ENCODE data around the gene ANKRD60.

Gene ANKRD60

DNA sequence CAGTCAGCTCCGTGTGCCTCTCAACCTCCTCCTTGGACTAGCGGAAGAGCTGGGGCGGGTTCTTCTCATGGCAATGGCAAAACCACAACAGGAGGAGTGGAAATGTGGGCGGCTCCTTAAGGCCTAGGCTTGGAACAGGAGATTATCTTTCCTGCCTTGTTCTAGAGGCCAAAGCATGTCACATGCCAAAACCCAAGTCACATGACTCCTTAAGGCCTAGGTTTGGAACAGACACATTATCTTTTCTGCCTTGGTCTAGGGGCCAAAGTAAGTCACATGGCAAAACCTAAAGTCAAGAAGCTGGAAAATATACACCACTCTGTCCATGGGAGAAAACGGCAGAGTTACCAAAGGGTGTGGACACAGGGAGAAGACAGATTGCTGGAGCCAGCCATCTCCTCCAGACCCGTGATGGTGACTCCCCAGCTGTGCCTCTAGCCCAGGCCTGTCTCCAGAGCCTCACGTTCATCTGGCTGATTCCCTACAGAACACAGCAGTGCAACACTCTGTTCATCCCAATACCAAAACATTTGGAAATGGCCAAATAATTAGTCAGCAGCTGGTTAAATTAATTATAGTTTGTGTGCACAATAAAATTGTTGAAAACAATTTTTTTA lies 34.2 kb downstream of the ANKRD60 start:
- DNase-seq (ENCODE audit: low read depth), result peak; percentile 11

DNA sequence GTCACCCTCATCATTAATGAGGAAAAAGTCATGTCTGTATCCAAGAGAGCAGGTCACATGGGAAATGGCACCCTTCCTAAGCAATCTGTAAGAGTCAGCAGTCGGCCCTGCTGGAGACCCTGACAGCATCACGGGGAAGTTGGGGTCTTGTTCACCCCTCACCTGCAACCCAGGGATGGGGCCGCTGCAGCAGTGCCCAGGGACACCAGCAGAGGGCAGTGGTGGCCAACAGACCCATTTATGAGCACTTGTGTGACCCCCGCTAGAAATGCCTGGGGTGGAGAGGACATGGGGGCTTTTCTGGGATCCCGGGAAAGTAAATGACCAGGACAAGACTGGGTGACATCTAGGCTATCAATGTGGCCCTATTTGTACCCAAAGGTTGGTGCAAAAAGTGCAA lies 35.9 kb downstream of the ANKRD60 start:
- no peak for DNase-seq (ENCODE audit: low read depth)

DNA sequence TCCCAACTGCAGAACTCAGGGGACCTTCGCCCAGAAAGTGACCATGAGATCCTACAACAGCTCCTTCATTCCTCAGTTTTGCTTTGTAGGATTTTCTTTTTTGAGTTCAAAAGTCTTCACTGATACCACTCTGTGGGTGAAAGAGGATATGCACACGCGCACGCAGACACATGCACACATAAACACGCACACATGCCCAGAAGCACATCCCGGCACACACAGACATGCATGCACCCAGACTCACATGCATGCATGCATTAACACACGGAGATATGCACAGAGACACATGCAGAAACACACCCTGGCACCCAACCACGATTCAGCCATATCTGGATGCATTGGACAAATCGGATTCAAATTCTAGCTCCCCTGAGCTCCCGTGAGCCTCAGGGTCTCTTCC lies 36.4 kb downstream of the ANKRD60 start:
- no peak for DNase-seq (ENCODE audit: low read depth)

DNA sequence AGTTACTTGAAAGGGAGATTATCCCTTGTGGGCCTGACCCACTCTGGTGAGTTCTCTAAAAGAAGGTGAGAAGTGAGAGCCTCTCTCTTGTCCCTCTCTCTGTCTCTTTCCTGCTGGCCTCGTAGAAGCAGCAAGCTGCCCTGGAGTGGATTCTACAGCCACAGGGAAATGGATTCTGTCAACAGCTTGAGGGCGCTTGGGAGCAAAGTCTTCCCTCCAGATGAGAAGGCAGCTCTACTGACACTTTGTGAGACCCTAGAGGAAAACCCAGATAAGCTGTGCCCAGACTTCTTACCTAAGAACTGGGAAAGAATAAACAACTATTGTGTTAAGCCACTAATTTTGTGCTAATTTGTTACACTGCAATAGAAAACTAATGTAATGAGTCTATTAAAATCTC lies 39.9 kb downstream of the ANKRD60 start:
- DNase-seq (ENCODE audit: low read depth), result no peak

DNA sequence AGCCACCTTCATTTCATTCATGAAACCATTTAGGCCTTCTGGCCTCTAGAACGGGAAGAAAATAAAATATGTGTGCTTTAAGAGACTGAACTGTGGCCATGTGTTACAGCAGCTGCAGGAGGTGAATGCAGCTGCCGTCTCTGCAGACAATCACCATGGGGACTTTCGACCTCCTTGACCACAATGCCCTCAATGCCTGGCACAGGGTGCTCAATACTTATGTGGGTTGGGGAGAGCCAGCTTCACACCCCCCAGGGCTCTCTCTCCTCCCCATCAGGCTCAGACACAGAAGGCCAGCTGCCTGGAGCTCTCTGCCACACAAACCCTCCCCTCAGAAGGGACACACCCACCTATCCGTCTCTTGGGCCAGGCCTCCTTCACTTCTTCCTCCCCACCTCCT lies 43.5 kb downstream of the ANKRD60 start:
- no peak for DNase-seq (ENCODE audit: low read depth)

GRCh38 chr20:58184063-58184462 lies 44.4 kb downstream of the ANKRD60 start:
- no peak for DNase-seq (ENCODE audit: low read depth)

DNA sequence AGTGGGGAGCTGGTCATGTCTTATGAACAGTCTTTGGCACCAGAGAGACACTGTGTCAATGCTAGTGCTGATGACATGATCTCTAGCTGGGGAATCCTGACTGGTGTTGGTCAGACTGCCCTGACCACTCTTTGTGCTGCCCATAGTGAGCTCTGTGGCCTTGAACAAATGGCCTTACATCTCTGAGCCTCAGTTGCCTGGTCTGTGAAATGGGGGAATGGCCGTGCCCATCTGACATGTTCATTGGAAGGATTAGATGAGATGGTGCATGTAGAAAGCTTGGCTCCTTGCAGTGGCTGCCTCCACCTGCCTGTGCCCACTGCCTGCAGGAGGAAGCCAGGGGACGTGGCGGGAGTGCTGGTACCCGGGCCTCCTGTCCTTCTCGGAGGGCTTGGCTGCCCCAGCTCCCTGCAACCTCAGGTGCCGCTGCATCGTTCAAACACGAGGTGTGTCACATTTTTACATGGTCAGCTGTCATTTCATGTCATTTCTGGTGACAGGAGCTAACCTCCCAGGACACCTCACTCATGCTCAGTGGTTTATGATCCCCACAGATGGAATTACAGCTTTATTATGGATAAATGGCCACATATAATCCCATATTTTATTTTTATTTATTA lies 45.8 kb downstream of the ANKRD60 start:
- DNase-seq (ENCODE audit: low read depth), result no peak

DNA sequence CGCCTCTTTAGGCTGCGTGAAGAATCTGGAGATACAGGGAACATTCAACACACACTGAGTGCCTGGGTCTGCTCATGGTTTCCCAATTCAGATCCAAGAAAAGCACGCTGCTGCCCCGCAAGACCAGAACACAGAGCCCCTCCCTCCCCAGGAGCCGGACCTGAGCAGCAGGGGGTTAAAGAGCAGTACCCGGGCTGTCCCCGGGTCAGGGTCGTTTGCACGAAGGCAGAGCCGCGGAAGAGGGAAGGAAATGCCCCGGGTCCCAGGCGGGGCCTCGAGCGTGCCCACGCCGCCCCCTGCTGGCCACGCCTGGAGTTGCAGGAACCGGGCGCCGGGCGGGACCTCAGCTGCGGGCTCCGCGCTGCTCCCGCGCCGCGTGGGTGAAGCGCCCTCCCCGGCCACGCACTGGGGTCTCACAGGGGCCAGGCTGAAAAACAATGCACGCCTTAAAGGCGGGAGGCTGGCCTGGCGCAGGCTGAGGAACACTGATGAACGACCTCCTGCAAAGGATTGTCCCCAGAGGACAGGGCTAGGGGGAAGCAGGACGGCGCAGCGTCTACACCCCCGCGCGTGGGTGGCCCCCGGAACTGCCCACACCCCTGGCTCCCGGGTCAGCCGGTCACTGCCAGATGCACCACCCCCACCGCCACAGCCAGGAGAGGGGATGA lies 48.9 kb downstream of the ANKRD60 start:
- peak; percentile 8 for DNase-seq (ENCODE audit: low read depth)

DNA sequence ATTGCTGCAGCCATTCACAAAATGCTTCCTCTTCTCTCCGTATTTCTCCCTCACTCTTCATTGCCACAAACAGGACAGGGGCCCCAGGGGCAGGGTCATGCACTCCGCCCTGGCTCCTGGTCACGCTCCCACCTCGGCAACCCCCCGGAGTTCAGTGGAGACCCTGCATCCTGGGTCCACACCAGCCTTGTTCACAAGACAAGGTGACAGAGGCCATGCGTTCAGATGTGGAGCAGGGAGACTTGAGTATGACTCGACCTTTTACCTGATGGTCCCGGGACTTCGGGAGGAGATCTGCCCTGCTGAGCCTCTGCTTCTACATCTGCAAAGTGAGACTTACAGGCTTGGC lies 49.4 kb downstream of the ANKRD60 start:
- DNase-seq (ENCODE audit: low read depth), result no peak

DNA sequence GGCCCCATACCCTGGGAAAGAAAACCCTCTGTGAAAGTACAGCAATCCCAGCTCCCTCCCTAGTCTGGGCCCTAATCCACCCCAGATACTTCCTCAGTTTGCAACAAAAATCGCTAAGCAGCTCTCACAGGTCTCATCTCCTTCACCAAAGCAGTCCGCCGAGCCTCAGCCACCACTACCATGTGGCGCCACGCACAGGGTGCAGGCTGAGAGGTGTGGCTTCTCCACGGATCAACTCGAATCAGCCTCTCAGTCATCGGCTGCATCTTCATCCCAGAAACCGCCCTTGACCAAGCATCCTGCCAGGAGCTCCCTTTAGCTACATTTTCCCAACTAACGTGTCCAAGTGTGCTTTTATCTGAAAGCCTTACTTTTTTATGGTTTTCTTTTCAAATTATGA lies 50.7 kb downstream of the ANKRD60 start:
- no peak for DNase-seq (ENCODE audit: low read depth)

DNA sequence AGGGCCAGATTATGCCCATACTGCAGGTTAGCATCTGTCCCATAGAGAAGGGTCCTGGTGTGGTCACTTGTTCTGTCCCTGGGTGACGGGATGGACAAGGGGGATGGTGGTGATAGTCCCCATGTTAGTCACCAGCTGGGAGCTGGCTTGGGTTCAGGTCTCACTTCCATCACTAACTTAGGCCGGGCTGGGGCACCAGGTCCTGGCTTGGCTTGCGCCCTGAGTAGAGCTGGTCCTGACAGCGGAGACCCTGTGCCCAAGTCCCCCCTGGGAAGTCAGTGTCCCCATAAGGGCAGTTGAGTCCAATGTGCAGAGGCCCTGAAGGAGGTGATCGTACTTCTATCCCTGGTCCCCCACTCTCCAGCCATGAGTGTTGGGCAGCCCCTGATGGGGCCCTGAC lies 52.6 kb downstream of the ANKRD60 start:
- no peak for DNase-seq (ENCODE audit: low read depth)

DNA sequence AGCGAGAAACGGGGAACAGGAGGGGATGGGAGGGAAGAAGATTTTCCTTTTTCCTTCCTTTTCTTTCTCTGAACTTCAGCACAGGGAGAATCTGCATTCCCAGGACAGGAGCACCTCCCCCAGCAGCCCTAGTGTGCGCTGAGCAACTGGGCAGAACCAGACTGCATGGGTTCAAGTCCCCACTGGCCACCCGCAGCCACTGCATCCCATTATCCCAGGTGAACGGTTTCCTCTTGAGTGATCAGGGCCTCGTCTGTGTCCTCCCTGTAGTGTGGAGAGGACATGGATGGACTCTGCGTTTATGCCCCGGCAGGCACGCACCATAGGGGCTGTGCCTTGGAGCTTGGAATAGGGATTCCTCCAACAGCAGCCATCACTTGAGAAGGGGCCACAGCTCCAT lies 53.0 kb downstream of the ANKRD60 start:
- no peak for DNase-seq (ENCODE audit: low read depth)

DNA sequence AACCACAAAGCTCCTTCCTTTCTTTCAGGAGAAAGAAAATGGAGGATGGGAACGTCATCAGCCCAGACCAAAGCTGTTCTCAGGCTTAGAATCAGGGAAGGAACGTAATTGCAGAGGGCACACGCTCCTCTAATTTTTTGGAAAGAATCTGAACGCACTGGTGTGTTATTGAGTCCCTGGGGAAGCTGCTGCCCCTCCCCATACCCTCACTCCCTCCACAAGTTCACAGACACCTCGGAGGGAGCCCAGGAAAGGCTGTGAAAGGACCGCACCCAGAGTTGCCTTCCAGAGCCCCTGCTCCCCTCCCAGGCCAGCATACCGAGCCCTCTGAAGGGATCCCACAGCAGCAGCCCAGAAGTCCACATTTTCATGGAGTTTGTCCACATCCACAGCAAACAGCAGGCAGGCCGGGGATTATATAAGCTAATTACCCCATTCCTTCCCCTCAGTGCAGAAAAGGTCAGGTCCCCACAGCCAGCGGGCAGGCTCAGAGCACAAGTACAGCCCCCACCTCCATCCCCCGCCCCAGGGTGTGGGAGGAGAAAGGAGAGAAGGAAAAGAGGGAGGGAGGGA lies 53.7 kb downstream of the ANKRD60 start:
- DNase-seq (ENCODE audit: low read depth), result peak; percentile 15

DNA sequence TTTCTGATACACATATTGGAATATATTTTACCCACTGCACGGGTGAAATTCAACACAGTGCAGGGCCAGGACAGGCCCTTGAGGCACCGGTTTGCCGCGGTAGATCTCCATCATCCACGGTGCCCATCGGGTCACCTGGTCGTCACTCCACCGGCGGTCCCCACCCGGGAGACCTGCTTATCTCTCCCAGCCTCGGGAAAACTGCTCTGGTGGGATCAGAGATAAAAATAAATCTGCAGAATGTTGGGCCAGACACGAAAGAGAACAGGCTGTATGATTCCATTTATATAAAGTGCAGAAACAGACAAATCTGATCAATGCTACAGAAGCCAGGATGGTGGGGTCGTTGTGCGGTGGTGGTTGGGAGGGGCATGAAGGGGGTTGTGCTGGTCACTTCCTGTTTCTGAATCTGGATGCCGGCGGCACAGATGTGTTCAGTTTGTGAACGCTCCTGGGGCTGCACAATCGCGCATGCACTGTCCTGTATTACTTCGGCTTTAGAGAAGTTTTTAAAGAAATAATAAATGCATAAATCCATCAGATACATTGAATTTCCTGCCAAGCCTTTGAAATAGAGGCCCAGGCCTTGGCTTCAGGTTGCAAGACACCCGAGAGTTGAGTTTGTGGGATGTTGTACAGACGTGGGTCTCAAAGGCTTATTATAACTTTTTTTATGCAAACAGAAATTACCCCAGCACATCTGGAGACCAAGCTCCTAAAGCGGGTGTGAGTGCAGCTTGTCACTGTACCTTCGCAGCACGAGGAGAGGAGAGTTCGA lies 54.3 kb downstream of the ANKRD60 start:
- peak; percentile 16 for DNase-seq (ENCODE audit: low read depth)

GRCh38 chr20:58173091-58173490 lies 55.4 kb downstream of the ANKRD60 start:
- no peak for DNase-seq (ENCODE audit: low read depth)

DNA sequence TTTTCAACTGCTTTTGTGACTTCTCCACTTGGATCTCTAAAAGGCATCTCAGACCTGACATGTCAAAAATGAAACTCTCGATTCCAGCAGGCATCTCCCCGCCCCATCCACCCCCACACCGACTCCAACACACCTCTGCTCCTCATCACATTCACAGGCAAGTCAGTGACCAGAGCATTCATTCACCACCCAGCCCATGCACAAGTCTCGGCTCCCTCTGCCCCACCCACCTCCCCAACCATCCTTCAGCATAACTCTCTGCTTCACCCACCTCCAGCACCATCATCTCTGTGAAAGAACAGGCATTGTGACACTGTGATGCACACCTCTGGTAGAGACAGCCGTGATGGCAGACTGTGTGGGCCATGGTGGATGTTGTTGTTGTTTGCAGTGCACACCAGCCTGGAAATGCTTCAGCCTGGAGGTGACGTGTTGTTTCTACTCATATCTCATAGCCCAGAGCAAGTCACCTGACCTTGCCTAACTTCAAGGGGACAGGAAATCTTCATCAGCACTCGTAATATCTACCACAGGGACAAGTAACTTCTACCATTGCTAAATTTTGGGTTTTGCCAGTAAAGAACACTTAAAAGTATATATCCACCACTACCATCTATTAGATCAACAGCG lies 56.5 kb downstream of the ANKRD60 start:
- DNase-seq (ENCODE audit: low read depth), result no peak

DNA sequence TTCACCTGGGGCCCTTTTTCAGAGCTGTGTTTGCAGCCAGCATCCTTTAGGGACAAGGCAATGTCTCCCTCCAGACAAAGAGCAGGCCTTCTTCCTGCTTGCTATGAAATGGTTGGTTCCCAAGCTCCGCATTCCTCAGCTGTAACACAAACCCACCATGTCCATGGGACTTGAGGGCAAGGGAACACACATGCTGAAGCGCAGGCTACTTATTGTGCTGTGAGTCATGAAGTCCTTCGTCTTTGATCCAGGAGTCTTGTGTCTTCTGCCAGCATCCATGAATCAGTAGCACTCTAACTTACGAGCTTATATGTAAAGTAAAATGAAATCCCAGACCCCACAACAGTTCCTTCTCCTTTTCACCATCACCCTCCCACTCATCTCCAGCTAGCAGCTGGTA lies 59.0 kb downstream of the ANKRD60 start:
- DNase-seq (ENCODE audit: low read depth), result peak; percentile 61

GRCh38 chr20:58168843-58169242 lies 59.6 kb downstream of the ANKRD60 start:
- DNase-seq (ENCODE audit: low read depth), result no peak

DNA sequence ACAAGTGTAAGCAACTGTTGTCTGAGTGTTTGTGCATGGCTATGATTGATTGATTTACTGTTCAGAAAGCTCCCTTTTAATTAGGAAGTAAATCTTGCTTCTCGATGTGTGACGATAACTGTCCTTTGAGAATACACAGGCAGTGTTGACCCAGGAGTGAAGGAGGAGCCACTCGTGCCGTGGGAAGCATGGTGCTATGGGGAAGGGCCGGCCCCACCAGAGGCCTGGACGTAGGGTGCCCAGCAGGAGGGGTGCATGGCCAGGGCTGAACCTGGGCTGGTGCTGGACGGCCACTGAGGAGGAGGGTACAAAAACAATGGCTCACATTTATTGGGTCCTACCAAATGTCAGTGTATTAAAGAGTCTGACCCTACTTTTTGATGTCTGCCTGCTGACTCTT lies 60.7 kb downstream of the ANKRD60 start:
- no peak for DNase-seq (ENCODE audit: low read depth)

Measured in iris pigment epithelial cell (primary cell).